HUES48 (cell line): ENCODE results near the gene YPEL3.
"Not testable (repeated sequence)": the region's sequence is repeated elsewhere in the genome, so short reads cannot be mapped to it uniquely, and the experiment has no call there.

Experiments
- H3K27ac ChIP-seq: one replicate; pipeline ENCODE4 v1.7.0; 2013; ENCODE audit warnings: low read depth, low read length, inconsistent platforms
- H3K27me3 ChIP-seq: 2 replicates; pipeline ENCODE4 v1.6.1; 2013; ENCODE audit warnings: mild to moderate bottlenecking, low read length; ENCODE audit not compliant: control insufficient read depth, insufficient read depth
- H3K36me3 ChIP-seq: 2 replicates; pipeline ENCODE4 v1.6.1; 2013; ENCODE audit warnings: low read length; ENCODE audit not compliant: control insufficient read depth, insufficient read depth
- H3K4me1 ChIP-seq: 2 replicates; pipeline ENCODE4 v1.6.1; 2013; ENCODE audit warnings: mild to moderate bottlenecking, low read length; ENCODE audit not compliant: control insufficient read depth, insufficient read depth
- H3K4me3 ChIP-seq: 2 replicates; pipeline ENCODE4 v1.5.1; 2013; ENCODE audit warnings: mild to moderate bottlenecking, low read depth, low read length
- H3K9ac ChIP-seq: 2 replicates; pipeline ENCODE4 v1.6.1; 2013; ENCODE audit warnings: mild to moderate bottlenecking, low read depth, low read length, moderate library complexity
- H3K9me3 ChIP-seq: 2 replicates; pipeline ENCODE4 v1.6.1; 2013; ENCODE audit warnings: low read length; ENCODE audit not compliant: control insufficient read depth, insufficient read depth

YPEL3 gene

DNA sequence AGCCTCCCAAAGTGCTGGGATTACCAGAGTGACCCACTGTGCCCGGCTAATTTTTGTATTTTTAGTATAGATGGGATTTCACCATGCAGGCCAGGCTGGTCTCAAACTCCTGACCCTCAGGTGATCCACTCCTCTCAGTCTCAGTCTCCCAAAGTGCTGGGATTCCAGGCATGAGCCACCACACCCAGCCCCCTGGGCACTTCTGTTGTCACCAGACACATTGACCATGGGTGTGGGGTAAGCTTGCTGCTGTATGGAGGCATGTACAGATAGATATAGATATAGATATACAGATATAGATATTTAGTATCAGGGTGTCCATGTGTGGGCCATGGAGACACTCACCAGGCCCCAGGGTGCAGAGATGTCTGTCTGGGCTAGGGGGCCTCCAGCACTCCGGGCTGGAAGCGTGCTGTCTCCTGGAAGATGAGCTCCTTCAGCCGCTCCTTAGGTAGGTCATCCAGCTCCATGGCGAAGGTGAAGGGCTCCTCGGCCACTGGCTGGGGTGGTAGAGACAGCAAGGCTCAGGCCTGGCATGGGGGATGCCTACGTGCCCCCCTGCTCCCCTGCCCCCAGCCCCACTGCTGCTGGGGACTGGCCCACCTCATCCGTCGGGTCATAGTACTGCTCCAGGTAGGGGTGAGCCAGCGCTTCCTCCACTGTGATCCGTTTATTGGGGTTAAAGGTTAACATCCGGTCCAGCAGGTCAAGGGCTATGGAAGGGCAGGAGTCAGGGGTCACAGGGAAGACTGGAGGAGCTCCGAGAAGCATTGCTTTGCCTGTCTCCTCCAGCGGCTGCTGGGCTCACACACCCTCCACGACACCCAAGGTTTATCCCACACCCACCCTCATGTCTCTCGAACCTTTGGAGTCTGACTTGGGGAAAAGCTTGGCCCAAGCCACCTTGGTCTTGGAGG lies 20.5 kb upstream of the YPEL3 start:
- peaks cover 23% of the 10 kb centered on the region for H3K36me3 ChIP-seq

DNA sequence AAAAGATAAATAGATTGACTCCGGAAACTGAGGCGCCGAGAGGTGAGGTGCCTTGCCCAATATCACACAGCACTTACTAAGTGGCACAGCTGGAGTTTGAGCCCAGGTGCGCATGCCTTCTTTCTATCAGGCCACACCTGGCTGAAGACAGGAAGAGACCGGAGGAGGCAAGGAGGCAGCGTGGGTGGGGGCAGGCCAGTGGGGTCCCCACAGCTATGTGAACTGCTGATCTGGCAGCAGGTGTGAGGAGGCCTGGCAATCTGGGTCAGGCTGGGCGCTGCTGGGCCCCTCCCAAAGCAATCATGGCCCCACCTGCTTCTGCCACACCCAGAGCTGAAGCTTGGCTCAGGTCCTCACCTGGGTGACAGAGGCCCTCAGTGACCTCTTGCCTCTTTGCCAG lies 19.2 kb upstream of the YPEL3 start:
- Histone ChIP-seq H3K9me3 (no peaks in the 10 kb centered on the region), H3K36me3 (peaks cover 23% of the 10 kb centered on the region), H3K27me3 (no peaks in the 10 kb centered on the region), H3K4me3 (no peak overlapping the region), H3K27ac (no peak overlapping the region), H3K9ac (no peak overlapping the region), H3K4me1 (no peaks in the 10 kb centered on the region)

More for the DNA sequence above, 20.5 kb upstream of the YPEL3 start:
- Histone ChIP-seq H3K9me3 (no peaks in the 10 kb centered on the region), H3K4me3 (no peak overlapping the region), H3K4me1 (no peaks in the 10 kb centered on the region), H3K9ac (no peak overlapping the region), H3K27ac (no peak overlapping the region), H3K27me3 (no peaks in the 10 kb centered on the region)

DNA sequence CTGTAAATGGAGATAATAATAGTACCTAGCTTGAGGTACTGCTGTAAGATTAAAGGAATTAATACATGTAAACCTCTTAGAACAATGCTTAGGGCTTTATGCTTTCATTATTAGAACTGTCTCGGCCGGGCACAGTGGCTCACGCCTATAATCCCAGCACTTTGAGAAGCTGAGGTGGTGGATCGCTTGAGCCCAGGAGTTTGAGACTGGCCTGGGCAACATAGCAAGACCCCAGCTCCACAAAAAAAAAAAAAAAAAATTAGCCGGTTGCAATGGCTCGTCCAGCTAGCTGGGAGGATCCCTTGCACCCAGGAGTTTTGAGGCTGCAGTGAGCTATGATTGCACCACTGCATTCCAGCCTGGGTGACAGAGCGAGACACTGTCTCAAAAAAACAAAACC lies 18.8 kb upstream of the YPEL3 start:
- H3K4me1 ChIP-seq, H3K9ac ChIP-seq, H3K9me3 ChIP-seq, H3K27ac ChIP-seq, H3K27me3 ChIP-seq, H3K4me3 ChIP-seq: not testable (repeated sequence)
- H3K36me3 ChIP-seq: peaks cover 23% of the 10 kb centered on the region

DNA sequence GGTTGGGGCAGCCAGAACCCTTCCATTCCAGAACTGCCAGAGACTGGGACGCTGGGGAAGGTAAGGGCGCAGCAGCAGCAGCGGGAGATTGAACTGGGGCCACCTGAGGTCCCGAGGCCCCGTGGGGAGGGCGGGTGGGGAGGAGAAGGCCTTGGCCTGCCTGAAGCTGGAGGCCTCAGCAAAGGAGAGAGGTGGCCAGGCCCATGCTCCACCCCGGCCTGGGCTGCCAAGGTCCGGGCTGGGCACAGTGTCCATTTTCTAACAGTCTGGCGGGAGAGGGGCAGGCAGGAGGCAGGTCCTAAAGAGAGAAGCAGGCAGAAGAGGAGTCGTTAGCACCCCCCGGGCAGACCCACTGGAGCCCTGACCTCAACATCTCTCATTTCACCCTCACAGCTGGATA lies 18.4 kb upstream of the YPEL3 start:
- no peak overlapping the region for H3K4me3 ChIP-seq
- H3K9ac ChIP-seq: no peak overlapping the region
- H3K4me1 ChIP-seq: no peaks in the 10 kb centered on the region
- no peak overlapping the region for H3K27ac ChIP-seq
- H3K36me3 ChIP-seq: peaks cover 19% of the 10 kb centered on the region
- no peaks in the 10 kb centered on the region for H3K9me3 ChIP-seq
- H3K27me3 ChIP-seq: no peaks in the 10 kb centered on the region

DNA sequence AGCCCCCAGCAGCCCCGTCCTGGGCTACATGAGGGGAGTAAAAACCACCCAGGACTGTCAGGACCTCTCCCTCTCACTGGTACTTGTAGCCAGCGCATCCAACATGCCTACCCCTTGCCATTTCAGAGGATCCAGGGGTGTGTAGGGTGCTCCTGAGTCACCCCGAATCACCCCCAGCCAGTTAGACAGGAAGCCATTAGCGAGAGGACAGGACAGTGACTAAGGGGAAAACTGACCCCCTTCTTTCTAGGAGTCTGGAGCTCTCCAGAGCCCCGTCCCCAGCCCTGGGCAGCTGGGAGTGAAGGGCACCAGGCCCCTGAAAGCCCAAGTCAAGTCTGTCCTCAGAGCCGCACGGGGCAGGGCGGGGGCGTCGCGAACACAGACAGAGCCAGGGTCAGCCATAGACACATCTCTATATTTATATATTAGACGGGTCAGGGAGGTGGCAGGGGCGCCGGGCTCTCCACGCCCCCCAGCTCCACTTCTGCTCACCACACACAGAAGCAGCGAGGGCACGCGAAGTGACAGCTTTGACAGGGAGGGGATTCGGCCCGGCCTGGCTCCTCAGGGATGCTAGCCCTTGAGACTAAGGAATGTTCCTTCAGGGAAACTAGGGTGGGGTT lies 17.8 kb upstream of the YPEL3 start:
- peaks cover 17% of the 10 kb centered on the region for H3K36me3 ChIP-seq
- no peaks in the 10 kb centered on the region for H3K4me1 ChIP-seq
- no peak overlapping the region for H3K9ac ChIP-seq
- H3K4me3 ChIP-seq: no peak overlapping the region
- H3K27ac ChIP-seq: no peak overlapping the region
- H3K27me3 ChIP-seq: no peaks in the 10 kb centered on the region
- no peaks in the 10 kb centered on the region for H3K9me3 ChIP-seq

GRCh38 chr16:30113031-30113710 lies 17.2 kb upstream of the YPEL3 start, which contains the start of gene GDPD3:
GDPD3 (minus strand) TSS chr16:30113537; CDS start chr16:30113478, 59 bp downstream.
- Histone ChIP-seq H3K4me1 (no peaks in the 10 kb centered on the region), H3K9ac (no peak within 1 kb of the TSS), H3K36me3 (peaks cover 17% of the 10 kb centered on the region), H3K9me3 (no peaks in the 10 kb centered on the region), H3K27me3 (no peaks in the 10 kb centered on the region), H3K27ac (no peak within 1 kb of the TSS), H3K4me3 (no peak within 1 kb of the TSS)

- Histone ChIP-seq H3K27me3 (no peaks in the 10 kb centered on the region), H3K27ac (no peak overlapping the region), H3K9ac (no peak overlapping the region)
These were observed 16.4 kb upstream of the YPEL3 start for GRCh38 chr16:30112197-30113030.

GRCh38 chr16:30110661-30111060 lies 14.6 kb upstream of the YPEL3 start:
- H3K27ac ChIP-seq: no peak overlapping the region
- no peaks in the 10 kb centered on the region for H3K9me3 ChIP-seq
- H3K36me3 ChIP-seq: peaks cover 3% of the 10 kb centered on the region; the same call in 1 of the 2 replicates
- H3K4me1 ChIP-seq: no peaks in the 10 kb centered on the region
- no peak overlapping the region for H3K4me3 ChIP-seq
- H3K27me3 ChIP-seq: no peaks in the 10 kb centered on the region
- no peak overlapping the region for H3K9ac ChIP-seq

More at GRCh38 chr16:30112197-30113030, 16.4 kb upstream of the YPEL3 start:
- H3K36me3 ChIP-seq: peaks cover 10% of the 10 kb centered on the region
- H3K4me3 ChIP-seq: no peak overlapping the region
- no peaks in the 10 kb centered on the region for H3K4me1 ChIP-seq
- H3K9me3 ChIP-seq: no peaks in the 10 kb centered on the region

- no peak overlapping the region for H3K9ac ChIP-seq
- no peaks in the 10 kb centered on the region for H3K4me1 ChIP-seq
- H3K27ac ChIP-seq: no peak overlapping the region
- no peak overlapping the region for H3K4me3 ChIP-seq
- no peaks in the 10 kb centered on the region for H3K36me3 ChIP-seq
- no peaks in the 10 kb centered on the region for H3K27me3 ChIP-seq
- no peaks in the 10 kb centered on the region for H3K9me3 ChIP-seq
These were observed 12.2 kb upstream of the YPEL3 start for GRCh38 chr16:30108059-30108850.

GRCh38 chr16:30104492-30104891 lies 8.5 kb upstream of the YPEL3 start:
- Histone ChIP-seq H3K27me3 (no peaks in the 10 kb centered on the region), H3K9ac (no peak overlapping the region), H3K9me3 (no peaks in the 10 kb centered on the region), H3K36me3 (no peaks in the 10 kb centered on the region), H3K27ac (no peak overlapping the region), H3K4me1 (no peaks in the 10 kb centered on the region), H3K4me3 (no peak overlapping the region)
